HEK293 (cell line): ENCODE measurements around the gene INPP5A.

ENCODE experiments used
- CTCF ChIA-PET: fragments of 350-600 bp; formaldehyde crosslinking; extraction: SDS; loops from one replicate; lab custom pipeline; 2021; ENCODE audit warnings: antibody characterized with exemption; lab: Yijun Ruan, JAX
- POLR2A ChIA-PET: fragments of 300-600 bp; formaldehyde crosslinking; extraction: SDS; loops from one replicate; lab custom pipeline; 2020; ENCODE audit warnings: antibody characterized with exemption, inconsistent platforms; lab: Yijun Ruan, JAX
- H3K27ac ChIP-seq: fragments of 200-500 bp; sonication (Bioruptor generic); 2 replicates; pipeline ENCODE4 v1.5.1; 2014; ENCODE audit warnings: low read depth, low read length, control low read depth, inconsistent platforms; ENCODE audit errors: extremely low read depth
- H3K36me3 ChIP-seq, 2 experiments: fragments of 200-500 bp in 1 of 2; sonication (Bioruptor generic) in 1 of 2; 1 replicate in 1 of 2; 2 replicates in 1 of 2; pipeline ENCODE4 v1.5.1; 2014 to 2017; ENCODE audit warnings: inconsistent platforms in 2 of 2, low read length in 2 of 2; ENCODE audit not compliant: control insufficient read depth in 2 of 2, insufficient read depth in 1 of 2
- H3K4me1 ChIP-seq: fragments of 200-500 bp; sonication (Bioruptor generic); 2 replicates; pipeline ENCODE4 v1.5.1; 2014; ENCODE audit warnings: mild to moderate bottlenecking, low read length, inconsistent platforms; ENCODE audit not compliant: control insufficient read depth, insufficient read depth
- H3K4me3 ChIP-seq: 2 replicates; pipeline ENCODE4 v1.5.1; 2011; ENCODE audit warnings: low read depth, mild to moderate bottlenecking, control low read depth, low read length, moderate library complexity
- H3K9me3 ChIP-seq: fragments of 200-500 bp; sonication (Bioruptor generic); 2 replicates; pipeline ENCODE4 v1.5.1; 2014; ENCODE audit warnings: low read depth, low read length, inconsistent platforms; ENCODE audit not compliant: control insufficient read depth, insufficient read depth
- FEZF1 ChIP-seq: fragments of 450-650 bp; formaldehyde crosslinking; IDR thresholded peaks from 2 replicates; pipeline ENCODE4 v1.5.1; 2016; ENCODE audit warnings: missing biosample characterization, missing genetic modification characterization
- KLF1 ChIP-seq: fragments of 450-650 bp; formaldehyde crosslinking; IDR thresholded peaks from 2 replicates; pipeline ENCODE4 v1.5.1; 2016; ENCODE audit warnings: missing biosample characterization, missing genetic modification characterization
- KLF10 ChIP-seq: fragments of 450-650 bp; IDR thresholded peaks from 2 replicates; pipeline ENCODE4 v1.5.1; 2018; ENCODE audit warnings: missing biosample characterization, mild to moderate bottlenecking, missing genetic modification characterization
- KLF7 ChIP-seq: fragments of 450-650 bp; formaldehyde crosslinking; IDR thresholded peaks from 2 replicates; pipeline ENCODE4 v1.5.1; 2016; ENCODE audit warnings: missing biosample characterization, missing genetic modification characterization, borderline replicate concordance
- SETDB1 ChIP-seq: IDR thresholded peaks from one replicate; pipeline ENCODE4 v1.6.1; 2017; ENCODE audit warnings: mild to moderate bottlenecking, low read length, moderate library complexity, mixed read lengths; ENCODE audit not compliant: insufficient read length
- SP3 ChIP-seq: fragments of 450-650 bp; formaldehyde crosslinking; IDR thresholded peaks from 2 replicates; pipeline ENCODE4 v1.5.1; 2016; ENCODE audit warnings: missing biosample characterization, missing genetic modification characterization
- TRIM28 ChIP-seq: IDR thresholded peaks from 2 replicates; pipeline ENCODE4 v1.6.1; 2011; ENCODE audit warnings: low read length, control low read depth, borderline replicate concordance
- YY2 ChIP-seq: fragments of 450-650 bp; formaldehyde crosslinking; IDR thresholded peaks from 2 replicates; pipeline ENCODE4 v1.5.1; 2016; ENCODE audit warnings: missing biosample characterization, missing genetic modification characterization
- ZFHX2 ChIP-seq: fragments of 450-650 bp; formaldehyde crosslinking; conservative IDR thresholded peaks from 2 replicates; pipeline ENCODE4 v1.5.1; 2016; ENCODE audit warnings: missing biosample characterization, missing genetic modification characterization
- ZNF202 ChIP-seq: fragments of 450-650 bp; formaldehyde crosslinking; IDR thresholded peaks from 2 replicates; pipeline ENCODE4 v1.5.1; 2016; ENCODE audit warnings: missing biosample characterization, missing genetic modification characterization, borderline replicate concordance
- ZNF341 ChIP-seq: fragments of 450-650 bp; formaldehyde crosslinking; IDR thresholded peaks from 2 replicates; pipeline ENCODE4; 2016; ENCODE audit warnings: low read depth, missing biosample characterization, missing genetic modification characterization
- ZNF350 ChIP-seq: fragments of 450-650 bp; formaldehyde crosslinking; IDR thresholded peaks from 2 replicates; pipeline ENCODE4 v1.5.0; 2017; ENCODE audit warnings: missing biosample characterization, mild to moderate bottlenecking, missing genetic modification characterization
- ZNF394 ChIP-seq: fragments of 450-650 bp; formaldehyde crosslinking; IDR thresholded peaks from 2 replicates; pipeline ENCODE4 v1.5.1; 2016; ENCODE audit warnings: missing biosample characterization, missing genetic modification characterization, mild to moderate bottlenecking, moderate library complexity, borderline replicate concordance
- ZNF571 ChIP-seq: fragments of 450-650 bp; formaldehyde crosslinking; IDR thresholded peaks from 2 replicates; pipeline ENCODE4 v1.5.0; 2017; ENCODE audit warnings: missing biosample characterization, missing genetic modification characterization
- ZNF596 ChIP-seq: fragments of 450-650 bp; IDR thresholded peaks from 2 replicates; pipeline ENCODE4 v1.5.0; 2018; ENCODE audit warnings: missing biosample characterization, mild to moderate bottlenecking, missing genetic modification characterization, moderate library complexity
- ZNF629 ChIP-seq: fragments of 450-650 bp; formaldehyde crosslinking; IDR thresholded peaks from 2 replicates; pipeline ENCODE4 v1.5.1; 2017; ENCODE audit warnings: missing biosample characterization, missing genetic modification characterization
- ZNF654 ChIP-seq: fragments of 450-650 bp; formaldehyde crosslinking; IDR thresholded peaks from 2 replicates; pipeline ENCODE4 v1.5.1; 2016; ENCODE audit warnings: low read depth, missing biosample characterization, missing genetic modification characterization
- TF ChIP-seq, protein P1 (sequence below): fragments of 450-650 bp; formaldehyde crosslinking; IDR thresholded peaks from 2 replicates; pipeline ENCODE4 v1.5.1; 2016; ENCODE audit warnings: missing biosample characterization, missing genetic modification characterization
- TF ChIP-seq, protein P2 (sequence below): fragments of 450-650 bp; formaldehyde crosslinking; IDR thresholded peaks from 2 replicates; pipeline ENCODE4 v1.5.1; 2016; ENCODE audit warnings: missing biosample characterization, missing genetic modification characterization
- TF ChIP-seq, protein P3 (sequence below): fragments of 450-650 bp; formaldehyde crosslinking; IDR thresholded peaks from 2 replicates; pipeline ENCODE4 v1.5.1; 2016; ENCODE audit warnings: missing biosample characterization, missing genetic modification characterization, low read depth
- TF ChIP-seq, protein P4 (sequence below): fragments of 450-650 bp; formaldehyde crosslinking; IDR thresholded peaks from 2 replicates; pipeline ENCODE4 v1.5.1; 2016; ENCODE audit warnings: missing biosample characterization, missing genetic modification characterization
- TF ChIP-seq, protein P5 (sequence below): fragments of 450-650 bp; formaldehyde crosslinking; IDR thresholded peaks from 2 replicates; pipeline ENCODE4 v1.5.1; 2017; ENCODE audit warnings: missing biosample characterization, missing genetic modification characterization

INPP5A gene

DNA sequence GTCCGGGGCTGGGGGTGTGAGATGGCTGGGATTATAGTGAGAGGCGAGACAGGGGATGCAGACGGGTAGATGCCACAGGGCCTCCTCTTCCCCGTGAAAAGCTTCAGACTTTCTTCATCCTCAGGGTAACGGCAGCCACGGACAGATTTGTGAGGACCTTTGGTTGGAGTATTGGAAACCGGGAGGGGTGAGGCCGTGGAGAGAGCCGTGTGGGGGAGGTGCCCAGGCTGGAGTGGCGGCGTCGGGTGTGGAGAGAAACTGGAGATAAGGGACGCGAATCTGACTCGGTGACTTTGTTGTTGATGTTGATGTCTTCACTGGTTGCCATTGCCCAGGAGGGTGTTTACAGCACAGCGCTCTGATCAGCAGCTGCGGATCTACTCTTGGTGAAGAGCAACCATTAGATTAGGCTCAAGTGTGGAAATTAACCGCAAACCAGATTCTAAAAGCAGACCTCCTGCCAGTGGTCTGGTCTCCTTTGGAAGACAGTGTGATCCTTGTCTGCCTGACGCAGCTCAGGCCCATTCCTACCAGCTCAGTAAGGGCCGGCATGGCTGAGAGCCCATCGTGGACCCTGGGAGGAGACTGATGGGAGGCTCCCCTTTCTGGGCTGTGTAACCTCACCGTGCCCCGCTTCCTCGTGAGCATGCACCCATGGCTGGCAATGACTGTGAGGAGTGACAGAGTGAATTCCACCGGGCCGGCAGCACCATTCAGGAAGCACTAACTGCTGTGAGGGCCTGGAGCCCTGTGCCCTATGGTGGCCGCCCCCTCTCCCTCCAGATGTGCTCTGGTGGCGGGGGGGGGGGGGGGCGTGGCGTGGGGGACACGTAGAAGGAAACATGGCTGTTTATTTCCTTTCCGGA, 90.3 kb downstream of the INPP5A start:
- no peak overlapping the region for H3K27ac ChIP-seq
- H3K4me3 ChIP-seq = no peak overlapping the region
- H3K36me3 ChIP-seq = no peaks in the 10 kb centered on the region
- CTCF ChIA-PET = no interaction called here
- POLR2A ChIA-PET = no interaction called here
- H3K4me1 ChIP-seq = no peaks in the 10 kb centered on the region
- TF ChIP-seq ZNF202 = no peak
- TF ChIP-seq TRIM28 = peak; percentile 29; the same call in 1 of the 2 replicates
- TF ChIP-seq, protein P1, sequence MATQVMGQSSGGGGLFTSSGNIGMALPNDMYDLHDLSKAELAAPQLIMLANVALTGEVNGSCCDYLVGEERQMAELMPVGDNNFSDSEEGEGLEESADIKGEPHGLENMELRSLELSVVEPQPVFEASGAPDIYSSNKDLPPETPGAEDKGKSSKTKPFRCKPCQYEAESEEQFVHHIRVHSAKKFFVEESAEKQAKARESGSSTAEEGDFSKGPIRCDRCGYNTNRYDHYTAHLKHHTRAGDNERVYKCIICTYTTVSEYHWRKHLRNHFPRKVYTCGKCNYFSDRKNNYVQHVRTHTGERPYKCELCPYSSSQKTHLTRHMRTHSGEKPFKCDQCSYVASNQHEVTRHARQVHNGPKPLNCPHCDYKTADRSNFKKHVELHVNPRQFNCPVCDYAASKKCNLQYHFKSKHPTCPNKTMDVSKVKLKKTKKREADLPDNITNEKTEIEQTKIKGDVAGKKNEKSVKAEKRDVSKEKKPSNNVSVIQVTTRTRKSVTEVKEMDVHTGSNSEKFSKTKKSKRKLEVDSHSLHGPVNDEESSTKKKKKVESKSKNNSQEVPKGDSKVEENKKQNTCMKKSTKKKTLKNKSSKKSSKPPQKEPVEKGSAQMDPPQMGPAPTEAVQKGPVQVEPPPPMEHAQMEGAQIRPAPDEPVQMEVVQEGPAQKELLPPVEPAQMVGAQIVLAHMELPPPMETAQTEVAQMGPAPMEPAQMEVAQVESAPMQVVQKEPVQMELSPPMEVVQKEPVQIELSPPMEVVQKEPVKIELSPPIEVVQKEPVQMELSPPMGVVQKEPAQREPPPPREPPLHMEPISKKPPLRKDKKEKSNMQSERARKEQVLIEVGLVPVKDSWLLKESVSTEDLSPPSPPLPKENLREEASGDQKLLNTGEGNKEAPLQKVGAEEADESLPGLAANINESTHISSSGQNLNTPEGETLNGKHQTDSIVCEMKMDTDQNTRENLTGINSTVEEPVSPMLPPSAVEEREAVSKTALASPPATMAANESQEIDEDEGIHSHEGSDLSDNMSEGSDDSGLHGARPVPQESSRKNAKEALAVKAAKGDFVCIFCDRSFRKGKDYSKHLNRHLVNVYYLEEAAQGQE (tag by site-specific recombination) = no peak
- TF ChIP-seq SP3 (tag by site-specific recombination) = no peak
- TF ChIP-seq ZNF629 (tag by site-specific recombination) = no peak
- TF ChIP-seq ZFHX2 (tag by site-specific recombination) = no peak
- TF ChIP-seq ZNF571 (tag by site-specific recombination) = no peak
- TF ChIP-seq ZNF341 (tag by site-specific recombination) = 0 out of 2 replicates have a peak, but pooled peaks have one; percentile 38
- no peak for TF ChIP-seq KLF10
- TF ChIP-seq YY2 (tag by site-specific recombination) = no peak
- TF ChIP-seq KLF7 (tag by site-specific recombination) = no peak
- TF ChIP-seq KLF1 (tag by site-specific recombination) = peak; percentile 32; the same call in 1 of the 2 replicates
- no peak for TF ChIP-seq FEZF1 (tag by site-specific recombination)
- no peak for TF ChIP-seq SETDB1
- no peaks in the 10 kb centered on the region for H3K9me3 ChIP-seq

DNA sequence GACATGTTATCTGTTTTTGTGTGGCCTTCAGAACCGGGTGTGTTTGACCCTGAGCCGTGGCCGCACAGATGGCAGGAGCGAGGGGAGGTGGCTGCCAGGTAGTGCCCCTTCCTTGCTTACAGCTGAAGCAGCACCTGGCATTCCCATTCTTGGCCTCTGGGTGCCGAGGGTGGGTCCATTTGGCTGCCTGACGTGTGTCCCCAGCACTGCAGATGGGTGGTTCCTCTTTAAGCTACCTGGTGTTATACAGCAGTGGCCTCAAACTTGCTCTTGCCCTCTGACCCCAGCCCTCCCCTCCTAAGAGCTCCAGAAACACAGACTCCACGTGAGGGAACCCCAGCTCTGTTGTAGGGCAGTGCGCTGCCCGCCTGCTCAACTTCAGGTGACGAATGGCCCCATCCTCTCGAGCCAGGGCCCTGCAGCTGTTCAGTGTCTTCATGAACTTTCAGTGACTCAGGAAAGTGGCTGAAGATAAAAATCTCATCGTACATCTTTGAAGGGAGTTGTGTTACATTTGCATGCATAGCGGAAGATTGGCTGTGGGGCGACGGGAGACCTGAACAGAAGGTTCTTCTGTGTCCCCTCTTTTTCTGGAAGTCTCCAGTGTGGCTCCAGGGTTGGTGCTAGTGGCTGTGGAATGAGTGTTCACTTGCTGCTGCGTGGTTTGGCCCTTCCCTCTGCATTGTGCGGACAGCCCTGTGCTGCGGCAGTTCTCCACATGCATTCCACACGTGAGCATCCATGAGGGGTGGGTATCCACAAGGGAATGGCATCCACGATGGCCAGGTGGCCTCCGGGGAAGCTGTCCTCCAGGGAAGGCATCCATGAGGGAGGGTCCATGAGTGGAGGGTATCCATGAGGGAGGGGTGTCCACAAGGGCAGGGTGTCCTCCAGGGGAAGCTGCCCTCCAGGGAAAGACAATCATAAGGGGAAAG, 91.6 kb downstream of the INPP5A start:
- no peak overlapping the region for H3K27ac ChIP-seq
- no peaks in the 10 kb centered on the region for H3K36me3 ChIP-seq
- CTCF ChIA-PET = no interaction called here
- POLR2A ChIA-PET = no interaction called here
- no peak overlapping the region for H3K4me3 ChIP-seq
- H3K4me1 ChIP-seq = no peaks in the 10 kb centered on the region
- no peaks in the 10 kb centered on the region for H3K9me3 ChIP-seq
- TF ChIP-seq, protein P2, sequence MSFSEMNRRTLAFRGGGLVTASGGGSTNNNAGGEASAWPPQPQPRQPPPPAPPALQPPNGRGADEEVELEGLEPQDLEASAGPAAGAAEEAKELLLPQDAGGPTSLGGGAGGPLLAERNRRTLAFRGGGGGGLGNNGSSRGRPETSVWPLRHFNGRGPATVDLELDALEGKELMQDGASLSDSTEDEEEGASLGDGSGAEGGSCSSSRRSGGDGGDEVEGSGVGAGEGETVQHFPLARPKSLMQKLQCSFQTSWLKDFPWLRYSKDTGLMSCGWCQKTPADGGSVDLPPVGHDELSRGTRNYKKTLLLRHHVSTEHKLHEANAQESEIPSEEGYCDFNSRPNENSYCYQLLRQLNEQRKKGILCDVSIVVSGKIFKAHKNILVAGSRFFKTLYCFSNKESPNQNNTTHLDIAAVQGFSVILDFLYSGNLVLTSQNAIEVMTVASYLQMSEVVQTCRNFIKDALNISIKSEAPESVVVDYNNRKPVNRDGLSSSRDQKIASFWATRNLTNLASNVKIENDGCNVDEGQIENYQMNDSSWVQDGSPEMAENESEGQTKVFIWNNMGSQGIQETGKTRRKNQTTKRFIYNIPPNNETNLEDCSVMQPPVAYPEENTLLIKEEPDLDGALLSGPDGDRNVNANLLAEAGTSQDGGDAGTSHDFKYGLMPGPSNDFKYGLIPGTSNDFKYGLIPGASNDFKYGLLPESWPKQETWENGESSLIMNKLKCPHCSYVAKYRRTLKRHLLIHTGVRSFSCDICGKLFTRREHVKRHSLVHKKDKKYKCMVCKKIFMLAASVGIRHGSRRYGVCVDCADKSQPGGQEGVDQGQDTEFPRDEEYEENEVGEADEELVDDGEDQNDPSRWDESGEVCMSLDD (tag by site-specific recombination) = no peak
- TF ChIP-seq, protein P3, sequence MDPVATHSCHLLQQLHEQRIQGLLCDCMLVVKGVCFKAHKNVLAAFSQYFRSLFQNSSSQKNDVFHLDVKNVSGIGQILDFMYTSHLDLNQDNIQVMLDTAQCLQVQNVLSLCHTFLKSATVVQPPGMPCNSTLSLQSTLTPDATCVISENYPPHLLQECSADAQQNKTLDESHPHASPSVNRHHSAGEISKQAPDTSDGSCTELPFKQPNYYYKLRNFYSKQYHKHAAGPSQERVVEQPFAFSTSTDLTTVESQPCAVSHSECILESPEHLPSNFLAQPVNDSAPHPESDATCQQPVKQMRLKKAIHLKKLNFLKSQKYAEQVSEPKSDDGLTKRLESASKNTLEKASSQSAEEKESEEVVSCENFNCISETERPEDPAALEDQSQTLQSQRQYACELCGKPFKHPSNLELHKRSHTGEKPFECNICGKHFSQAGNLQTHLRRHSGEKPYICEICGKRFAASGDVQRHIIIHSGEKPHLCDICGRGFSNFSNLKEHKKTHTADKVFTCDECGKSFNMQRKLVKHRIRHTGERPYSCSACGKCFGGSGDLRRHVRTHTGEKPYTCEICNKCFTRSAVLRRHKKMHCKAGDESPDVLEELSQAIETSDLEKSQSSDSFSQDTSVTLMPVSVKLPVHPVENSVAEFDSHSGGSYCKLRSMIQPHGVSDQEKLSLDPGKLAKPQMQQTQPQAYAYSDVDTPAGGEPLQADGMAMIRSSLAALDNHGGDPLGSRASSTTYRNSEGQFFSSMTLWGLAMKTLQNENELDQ (tag by site-specific recombination) = no peak
- TF ChIP-seq YY2 (tag by site-specific recombination) = no peak
- no peak for TF ChIP-seq ZNF350 (tag by site-specific recombination)
- no peak for TF ChIP-seq ZNF654
- TF ChIP-seq, protein P4, sequence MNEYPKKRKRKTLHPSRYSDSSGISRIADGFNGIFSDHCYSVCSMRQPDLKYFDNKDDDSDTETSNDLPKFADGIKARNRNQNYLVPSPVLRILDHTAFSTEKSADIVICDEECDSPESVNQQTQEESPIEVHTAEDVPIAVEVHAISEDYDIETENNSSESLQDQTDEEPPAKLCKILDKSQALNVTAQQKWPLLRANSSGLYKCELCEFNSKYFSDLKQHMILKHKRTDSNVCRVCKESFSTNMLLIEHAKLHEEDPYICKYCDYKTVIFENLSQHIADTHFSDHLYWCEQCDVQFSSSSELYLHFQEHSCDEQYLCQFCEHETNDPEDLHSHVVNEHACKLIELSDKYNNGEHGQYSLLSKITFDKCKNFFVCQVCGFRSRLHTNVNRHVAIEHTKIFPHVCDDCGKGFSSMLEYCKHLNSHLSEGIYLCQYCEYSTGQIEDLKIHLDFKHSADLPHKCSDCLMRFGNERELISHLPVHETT (tag by site-specific recombination) = no peak
- no peak for TF ChIP-seq ZNF394
- TF ChIP-seq, protein P5, sequence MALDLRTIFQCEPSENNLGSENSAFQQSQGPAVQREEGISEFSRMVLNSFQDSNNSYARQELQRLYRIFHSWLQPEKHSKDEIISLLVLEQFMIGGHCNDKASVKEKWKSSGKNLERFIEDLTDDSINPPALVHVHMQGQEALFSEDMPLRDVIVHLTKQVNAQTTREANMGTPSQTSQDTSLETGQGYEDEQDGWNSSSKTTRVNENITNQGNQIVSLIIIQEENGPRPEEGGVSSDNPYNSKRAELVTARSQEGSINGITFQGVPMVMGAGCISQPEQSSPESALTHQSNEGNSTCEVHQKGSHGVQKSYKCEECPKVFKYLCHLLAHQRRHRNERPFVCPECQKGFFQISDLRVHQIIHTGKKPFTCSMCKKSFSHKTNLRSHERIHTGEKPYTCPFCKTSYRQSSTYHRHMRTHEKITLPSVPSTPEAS = no peak
- TF ChIP-seq ZNF596 = no peak
